Measurements from ENCODE around the gene DYRK1A.

Gene DYRK1A

DNA sequence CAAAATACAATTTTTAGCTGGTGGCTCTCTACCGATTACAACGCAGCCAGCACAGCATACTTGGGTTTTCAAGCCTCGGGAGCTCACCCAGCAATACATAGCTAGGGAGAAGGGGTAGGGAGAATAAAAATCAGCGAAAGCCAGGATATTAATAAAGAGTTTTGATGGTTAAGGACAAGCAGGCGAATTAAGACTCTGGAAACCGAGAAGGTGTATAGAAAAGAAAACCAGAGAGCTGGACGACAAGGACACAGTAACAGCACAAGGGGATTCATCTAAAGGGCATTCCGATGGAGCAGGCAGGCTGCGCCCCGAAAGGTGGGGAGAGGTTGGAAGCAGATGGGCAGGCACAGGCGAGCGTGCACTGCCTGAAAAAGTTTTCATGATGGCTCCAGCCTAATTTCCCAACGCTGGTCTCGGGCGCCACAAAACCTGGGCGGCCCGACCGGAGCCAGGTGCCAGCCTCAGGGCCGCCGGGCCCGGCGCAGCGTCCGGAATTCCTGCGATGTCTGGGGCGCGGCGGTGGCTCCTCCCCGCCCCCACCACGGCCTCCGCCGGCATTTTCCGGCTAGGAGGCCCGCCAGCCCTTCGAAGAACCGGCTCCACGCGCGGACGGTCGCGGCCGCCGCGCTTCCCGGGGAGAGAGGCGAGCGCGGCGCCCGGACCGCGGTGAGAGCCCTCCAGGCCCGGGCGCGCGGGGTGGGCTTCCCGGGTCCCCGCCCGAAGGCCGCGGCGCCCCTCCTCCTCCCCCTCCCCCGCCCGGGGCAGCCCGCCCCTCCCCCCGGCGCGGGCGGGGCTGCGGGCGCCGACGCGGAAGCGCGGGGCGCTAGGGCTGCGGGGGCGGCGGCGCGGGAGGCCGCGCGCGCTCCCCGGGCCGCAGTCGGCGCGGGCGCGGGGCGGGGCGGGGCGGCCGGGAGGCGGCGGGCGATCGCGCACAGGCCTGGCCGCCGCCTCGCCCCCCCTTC, 774 bp upstream of the DYRK1A start:
- no peak for DNase-seq

- no peak for DNase-seq
Measured at GRCh38 chr21:37367336-37367702, 746 bp downstream of the DYRK1A start.

DNA sequence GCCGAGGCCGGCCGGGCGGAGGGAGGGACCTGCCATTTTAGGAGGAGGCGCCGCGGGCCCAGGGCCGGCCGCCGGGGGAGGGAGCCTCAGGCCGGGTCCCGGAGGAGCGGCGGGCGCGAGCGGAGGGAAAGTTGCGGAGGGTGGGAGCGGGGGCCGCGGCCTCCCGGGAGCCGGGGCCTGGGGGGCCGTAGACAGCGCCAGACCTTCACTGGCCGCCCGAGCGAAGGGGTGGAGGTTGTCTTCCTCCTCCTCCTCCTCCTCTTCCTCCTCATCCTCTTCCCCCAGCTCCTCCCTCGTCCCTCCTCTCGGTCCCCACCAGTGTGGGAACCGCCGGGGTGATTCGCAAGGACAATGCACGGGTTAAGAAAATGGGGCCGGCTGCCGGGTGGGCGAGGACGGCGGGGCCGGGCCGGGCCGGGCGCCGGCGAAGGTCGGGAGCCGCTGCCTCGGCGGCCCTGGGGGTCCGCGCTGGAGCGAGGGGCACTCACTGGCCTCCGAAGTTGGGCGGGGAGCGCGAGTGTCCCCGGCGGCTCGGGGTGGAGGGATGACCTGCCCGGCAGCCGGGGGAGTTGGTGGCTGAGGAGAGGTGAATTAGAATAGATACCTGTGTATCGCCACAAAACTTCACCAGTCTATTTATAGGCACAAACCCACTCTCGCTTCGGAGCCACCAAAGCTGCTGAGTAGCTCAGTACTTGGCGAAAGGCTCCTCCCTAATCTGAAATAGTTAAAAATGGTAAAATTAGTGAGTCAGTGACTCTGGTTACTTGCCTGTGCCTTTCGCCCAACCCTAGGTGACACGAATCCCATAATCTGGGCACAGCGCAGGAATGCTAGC, 1.3 kb downstream of the DYRK1A start:
- DNase-seq, result no peak

- no peak for DNase-seq
Measured at GRCh38 chr21:37368541-37369279, 2.1 kb downstream of the DYRK1A start.

GRCh38 chr21:37369307-37369854, 2.8 kb downstream of the DYRK1A start:
- no peak for DNase-seq

GRCh38 chr21:37370152-37371040, 3.8 kb downstream of the DYRK1A start:
- no peak for DNase-seq

DNA sequence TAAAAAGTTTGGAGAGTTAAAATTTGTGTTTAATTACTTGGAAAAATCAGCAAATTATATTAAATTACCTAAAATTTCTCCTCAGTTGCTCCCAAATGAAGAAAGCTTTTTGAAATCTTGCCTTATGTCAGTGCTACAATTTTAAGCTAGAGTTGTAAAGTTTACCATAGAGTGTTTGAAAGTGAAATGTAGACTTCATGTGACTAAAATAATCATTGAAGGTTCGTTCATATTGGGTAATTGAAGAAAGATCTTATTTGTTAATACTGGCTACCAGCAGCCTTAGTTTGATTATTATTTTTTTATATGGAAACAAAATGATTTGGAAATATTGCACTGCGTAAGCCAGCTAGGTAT, 4.4 kb downstream of the DYRK1A start:
- DNase-seq, result no peak

- no peak for DNase-seq
Measured at GRCh38 chr21:37372127-37372731, 5.7 kb downstream of the DYRK1A start.

DNA sequence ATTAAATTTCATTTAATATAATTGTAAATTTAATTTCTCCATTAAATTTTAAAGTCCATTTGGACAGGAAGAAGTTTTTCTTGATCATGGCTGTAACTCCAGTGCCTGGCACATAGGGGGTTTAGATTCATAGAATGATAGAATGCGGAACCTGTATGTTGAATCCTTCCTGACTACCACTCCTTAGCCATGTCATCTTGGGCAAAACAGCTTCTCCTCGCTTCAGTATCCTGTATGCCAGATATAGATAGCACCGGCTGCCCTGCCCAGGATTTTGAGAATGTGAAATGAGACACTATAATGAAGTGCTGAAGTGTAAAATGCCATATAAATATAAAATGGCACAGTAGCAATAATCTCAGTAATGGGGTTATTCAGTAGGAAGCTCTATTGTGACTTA, 6.4 kb downstream of the DYRK1A start:
- no peak for DNase-seq

- no peak for DNase-seq
Measured at GRCh38 chr21:37373539-37373938, 7.0 kb downstream of the DYRK1A start.

- no peak for DNase-seq
Measured at GRCh38 chr21:37374027-37374426, 7.5 kb downstream of the DYRK1A start.

DNA sequence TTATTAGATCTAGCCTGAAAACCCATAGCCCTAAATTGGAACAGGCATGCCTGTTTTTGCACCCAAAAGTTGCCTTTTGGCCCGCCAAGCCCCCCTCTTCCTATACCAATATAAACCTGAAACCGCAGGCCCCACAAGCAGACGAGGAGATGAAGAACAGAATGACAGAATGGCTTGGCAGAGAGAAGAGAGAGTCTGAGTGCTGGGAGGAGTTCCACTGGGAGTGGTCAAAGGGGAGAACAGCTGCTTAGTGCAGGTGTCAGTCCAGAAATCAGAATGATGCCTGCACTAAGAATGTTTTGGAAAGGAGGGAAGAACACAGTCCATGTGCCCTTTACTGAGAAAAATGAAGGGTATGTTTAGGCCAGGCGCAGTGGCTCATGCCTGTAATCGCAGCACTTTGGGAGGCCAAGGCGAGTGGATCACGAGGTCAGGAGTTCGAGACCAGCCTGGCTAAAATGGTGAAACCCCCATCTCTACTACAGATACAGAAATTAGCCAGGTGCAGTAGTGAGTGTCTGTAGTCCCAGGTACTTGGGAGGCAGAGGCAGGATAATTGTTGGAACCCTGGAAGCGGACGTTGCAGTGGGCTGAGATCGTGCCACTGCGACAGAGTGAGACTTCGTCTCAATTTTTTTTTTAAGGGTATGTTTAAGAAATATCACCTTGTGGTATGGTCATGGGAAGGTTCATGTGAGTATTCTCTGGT, 9.4 kb downstream of the DYRK1A start:
- DNase-seq, result no peak

- DNase-seq, result no peak
Measured at GRCh38 chr21:37378700-37379139, 12.1 kb downstream of the DYRK1A start.

- no peak for DNase-seq
Measured at GRCh38 chr21:37380349-37381323, 14.1 kb downstream of the DYRK1A start.

DNA sequence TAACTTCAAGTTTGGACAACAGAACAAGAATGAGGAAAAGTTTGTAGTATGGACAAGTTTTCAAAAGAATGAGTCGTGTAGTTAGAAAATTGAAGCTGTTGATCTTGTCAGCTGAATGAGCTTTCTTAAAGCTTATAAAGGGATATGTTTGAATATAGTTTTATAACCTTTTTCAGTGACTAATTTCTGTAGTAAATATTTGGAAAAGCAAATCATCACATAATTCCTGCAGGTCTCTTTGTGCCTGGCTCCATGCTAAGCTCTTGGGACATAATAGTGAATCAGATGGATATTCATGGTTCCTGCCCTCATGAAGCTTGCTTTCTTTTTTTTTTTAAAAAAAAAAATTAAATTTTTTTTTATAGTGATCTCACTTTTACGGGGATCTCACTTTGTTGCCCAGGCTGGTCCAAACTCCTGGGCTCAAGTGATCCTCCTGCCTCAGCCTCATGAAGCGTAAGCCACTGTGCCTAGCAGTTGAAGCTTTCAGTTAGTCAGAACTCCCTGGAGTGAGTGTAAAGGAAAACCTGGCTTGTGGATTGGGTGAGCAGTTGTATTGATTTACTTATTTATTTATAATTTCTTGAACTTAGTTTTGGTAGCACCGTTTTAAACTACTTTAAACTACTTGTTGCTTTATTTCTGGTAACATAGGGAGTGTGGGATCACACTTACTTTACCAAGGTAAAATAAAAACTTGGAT, 15.5 kb downstream of the DYRK1A start:
- DNase-seq, result no peak

GRCh38 chr21:37383086-37383485, 16.5 kb downstream of the DYRK1A start:
- no peak for DNase-seq

GRCh38 chr21:37383784-37384311, 17.3 kb downstream of the DYRK1A start:
- DNase-seq, result no peak

- no peak for DNase-seq
Measured at GRCh38 chr21:37384416-37384815, 17.8 kb downstream of the DYRK1A start.

Measured in NCI-H187 treated with DMSO at 0.1 percent for 48 hours (cell line).